Adrenal gland (tissue), 5 donors: ENCODE results near the gene IL3.

Experiments
- POLR2A ChIP-seq, 2 donors: fragments of 450-650 bp; IDR thresholded peaks; one replicate each; pipeline ENCODE4 v1.6.1; 2017; ENCODE audit warnings: antibody characterized with exemption in 2 of 2, mild to moderate bottlenecking in 2 of 2, moderate library complexity in 1 of 2
- TF ChIP-seq, protein P1 (sequence below), 6 experiments: fragments of 450-650 bp in 4 of 6; fragments of 200-600 bp in 2 of 6; sonication (generic) in 1 of 6; IDR thresholded peaks; 1 replicate in 5 of 6; 2 replicates in 1 of 6; pipeline versions ENCODE4 v1.5.1 to v1.8.0; 2016 to 2021; ENCODE audit warnings: antibody characterized with exemption in 6 of 6, mild to moderate bottlenecking in 2 of 6, moderate library complexity in 1 of 6
- donor health status: DM: no; HTN: no; CAD: no.

DNA sequence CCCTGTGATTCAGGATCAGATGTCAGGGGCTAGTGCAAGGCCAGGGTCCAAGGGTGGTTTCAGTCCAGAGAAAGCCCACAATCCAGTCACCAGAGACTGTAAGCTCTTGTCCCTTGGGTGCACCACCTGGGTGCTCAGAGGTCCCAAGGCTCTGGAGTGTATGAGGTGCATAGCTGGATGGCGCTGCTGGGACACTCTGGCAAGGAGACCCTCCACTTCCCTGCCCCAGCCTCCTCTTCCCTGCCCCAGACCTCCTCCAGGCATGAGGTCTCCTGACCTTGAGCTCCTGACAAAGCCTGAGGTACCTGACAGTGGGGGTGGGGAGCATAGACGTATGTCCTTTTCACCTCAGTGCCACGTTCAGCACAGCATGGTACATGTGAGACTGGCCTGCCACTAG, 20.1 kb downstream of the IL3 start:
- TF ChIP-seq, protein P1, sequence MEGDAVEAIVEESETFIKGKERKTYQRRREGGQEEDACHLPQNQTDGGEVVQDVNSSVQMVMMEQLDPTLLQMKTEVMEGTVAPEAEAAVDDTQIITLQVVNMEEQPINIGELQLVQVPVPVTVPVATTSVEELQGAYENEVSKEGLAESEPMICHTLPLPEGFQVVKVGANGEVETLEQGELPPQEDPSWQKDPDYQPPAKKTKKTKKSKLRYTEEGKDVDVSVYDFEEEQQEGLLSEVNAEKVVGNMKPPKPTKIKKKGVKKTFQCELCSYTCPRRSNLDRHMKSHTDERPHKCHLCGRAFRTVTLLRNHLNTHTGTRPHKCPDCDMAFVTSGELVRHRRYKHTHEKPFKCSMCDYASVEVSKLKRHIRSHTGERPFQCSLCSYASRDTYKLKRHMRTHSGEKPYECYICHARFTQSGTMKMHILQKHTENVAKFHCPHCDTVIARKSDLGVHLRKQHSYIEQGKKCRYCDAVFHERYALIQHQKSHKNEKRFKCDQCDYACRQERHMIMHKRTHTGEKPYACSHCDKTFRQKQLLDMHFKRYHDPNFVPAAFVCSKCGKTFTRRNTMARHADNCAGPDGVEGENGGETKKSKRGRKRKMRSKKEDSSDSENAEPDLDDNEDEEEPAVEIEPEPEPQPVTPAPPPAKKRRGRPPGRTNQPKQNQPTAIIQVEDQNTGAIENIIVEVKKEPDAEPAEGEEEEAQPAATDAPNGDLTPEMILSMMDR (IDR thresholded peaks at IDR 0.05): no peak
- no peak for TF ChIP-seq POLR2A (IDR thresholded peaks at IDR 0.05)
